SH-SY5Y (cell line): ENCODE measurements around the gene CCND3.

ENCODE experiments used
- GATA2 ChIP-seq: IDR thresholded peaks from 2 replicates; pipeline ENCODE4 v1.6.1; 2011; ENCODE audit warnings: mild to moderate bottlenecking, low read depth, low read length
- GATA3 ChIP-seq: IDR thresholded peaks from 2 replicates; pipeline ENCODE4 v1.6.1; 2011; ENCODE audit warnings: low read depth, mild to moderate bottlenecking, low read length, moderate library complexity

- TF ChIP-seq GATA3 (no peak), GATA2 (no peak)
Observed at GRCh38 chr6:41921712-41921998, 20.0 kb downstream of the CCND3 start.
